Measurements from ENCODE around the gene ICAM3.
A peak's percentile ranks its signal among the peaks of the same experiment; 100 is the strongest.
"Not testable (repeated sequence)": the region's sequence is repeated elsewhere in the genome, so short reads cannot be mapped to it uniquely, and the experiment has no call there.

The ICAM3 gene

GRCh38 chr19:10338940-10339339 lies 484 bp downstream of the ICAM3 start:
- Histone ChIP-seq H3K79me2 (ENCODE audit: insufficient read depth, low read length) (no peaks in the 10 kb centered on the region), H3K9me3 (ENCODE audit: low read length) (no peaks in the 10 kb centered on the region), H3K4me3 (ENCODE audit: low read depth, low read length, poor library complexity, severe bottlenecking) (peak overlapping the region; percentile 63), H3K27me3 (ENCODE audit: insufficient read depth, low read length) (no peaks in the 10 kb centered on the region; the same call in 1 of the 2 replicates), H3K4me1 (ENCODE audit: insufficient read depth, low read length, severe bottlenecking) (peaks cover 32% of the 10 kb centered on the region), H3K9me2 (ENCODE audit: low read depth, low read length) (no peaks in the 10 kb centered on the region), H3K9ac (ENCODE audit: low read length) (peak overlapping the region; percentile 68), H4K20me1 (ENCODE audit: insufficient read depth, low read length) (no peaks in the 10 kb centered on the region), H3K4me2 (ENCODE audit: low read length) (peak overlapping the region; percentile 77), H3K36me3 (ENCODE audit: insufficient read depth, low read length) (no peaks in the 10 kb centered on the region; the same call in 1 of the 2 replicates), H2AFZ (ENCODE audit: low read length) (peak overlapping the region; percentile 22; the same call in 1 of the 2 replicates), H3F3A (ENCODE audit: insufficient read depth, low read length) (no peaks in the 10 kb centered on the region), H3K27ac (ENCODE audit: low read depth, low read length, poor library complexity, severe bottlenecking) (no peak overlapping the region)
- TF ChIP-seq EZH2 (IDR thresholded peaks at IDR 0.05; ENCODE audit: borderline replicate concordance, low read length), result no peak
- TF ChIP-seq CTCF (IDR thresholded peaks at IDR 0.05; ENCODE audit: low read length), result no peak

- not testable (repeated sequence) for H3K4me3 ChIP-seq (ENCODE audit: low read depth, low read length, poor library complexity, severe bottlenecking); H4K20me1 ChIP-seq (ENCODE audit: insufficient read depth, low read length); H3K36me3 ChIP-seq (ENCODE audit: insufficient read depth, low read length); H3K4me2 ChIP-seq (ENCODE audit: low read length); H2AFZ ChIP-seq (ENCODE audit: low read length); H3K9ac ChIP-seq (ENCODE audit: low read length); H3K9me3 ChIP-seq (ENCODE audit: low read length); H3K27me3 ChIP-seq (ENCODE audit: insufficient read depth, low read length); H3F3A ChIP-seq (ENCODE audit: insufficient read depth, low read length); H3K9me2 ChIP-seq (ENCODE audit: low read depth, low read length); H3K27ac ChIP-seq (ENCODE audit: low read depth, low read length, poor library complexity, severe bottlenecking)
- H3K79me2 ChIP-seq (ENCODE audit: insufficient read depth, low read length), result peaks cover 11% of the 10 kb centered on the region
- peaks cover 44% of the 10 kb centered on the region for H3K4me1 ChIP-seq (ENCODE audit: insufficient read depth, low read length, severe bottlenecking)
These were observed 2.7 kb downstream of the ICAM3 start for GRCh38 chr19:10336725-10337124.

- H3K4me3 ChIP-seq (ENCODE audit: low read depth, low read length, poor library complexity, severe bottlenecking), result no peak overlapping the region
- H3F3A ChIP-seq (ENCODE audit: insufficient read depth, low read length), result no peaks in the 10 kb centered on the region
- peak overlapping the region; percentile 92; the same call in 1 of the 2 replicates for H3K4me2 ChIP-seq (ENCODE audit: low read length)
- H3K9me3 ChIP-seq (ENCODE audit: low read length), result no peaks in the 10 kb centered on the region
- H3K9ac ChIP-seq (ENCODE audit: low read length), result no peak overlapping the region
- H3K4me1 ChIP-seq (ENCODE audit: insufficient read depth, low read length, severe bottlenecking), result peaks cover 48% of the 10 kb centered on the region
- TF ChIP-seq CTCF (IDR thresholded peaks at IDR 0.05; ENCODE audit: low read length) (no peak), EZH2 (IDR thresholded peaks at IDR 0.05; ENCODE audit: borderline replicate concordance, low read length) (no peak)
- no peaks in the 10 kb centered on the region for H3K27me3 ChIP-seq (ENCODE audit: insufficient read depth, low read length)
- H2AFZ ChIP-seq (ENCODE audit: low read length), result no peak overlapping the region
- peaks cover 14% of the 10 kb centered on the region for H3K79me2 ChIP-seq (ENCODE audit: insufficient read depth, low read length)
- H3K27ac ChIP-seq (ENCODE audit: low read depth, low read length, poor library complexity, severe bottlenecking), result no peak overlapping the region
- H3K9me2 ChIP-seq (ENCODE audit: low read depth, low read length), result no peaks in the 10 kb centered on the region
- peaks cover 15% of the 10 kb centered on the region; the same call in 1 of the 2 replicates for H3K36me3 ChIP-seq (ENCODE audit: insufficient read depth, low read length)
- no peaks in the 10 kb centered on the region for H4K20me1 ChIP-seq (ENCODE audit: insufficient read depth, low read length)
These were observed 4.0 kb downstream of the ICAM3 start for GRCh38 chr19:10335352-10335985.
